HS-5 (cell line): ENCODE data around the gene ZNF8.
"Not testable (repeated sequence)": the region's sequence is repeated elsewhere in the genome, so short reads cannot be mapped to it uniquely, and the experiment has no call there.

ENCODE experiments used
- DNase-seq: peaks from one replicate; pipeline ENCODE4 v3.0.0-alpha.2; 2012; ENCODE audit warnings: low read depth

ZNF8 gene

GRCh38 chr19:58336820-58337219, 58.1 kb downstream of the ZNF8 start:
- DNase-seq, result no peak

- no peak for DNase-seq
Measured at GRCh38 chr19:58338336-58338735, 59.6 kb downstream of the ZNF8 start.

GRCh38 chr19:58338825-58339558, 60.2 kb downstream of the ZNF8 start:
- DNase-seq, result no peak

DNA sequence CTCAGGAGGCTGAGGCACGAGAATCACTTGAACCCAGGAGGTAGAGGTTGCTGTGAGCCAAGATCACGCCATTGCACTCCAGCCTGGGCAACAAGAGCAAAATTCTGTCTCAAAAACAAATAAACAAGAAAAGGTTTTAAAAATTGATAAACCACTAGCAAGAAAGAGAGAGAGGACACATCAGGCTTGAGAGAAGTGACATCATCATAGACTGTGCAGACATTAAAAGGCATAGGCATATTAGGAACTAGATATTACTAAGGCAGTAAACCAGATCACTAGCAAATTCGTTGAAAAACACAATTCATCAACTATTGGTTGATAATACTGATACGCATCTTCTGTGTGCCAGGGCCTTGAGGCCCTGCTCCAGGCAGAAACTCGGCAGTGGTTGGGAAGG, 66.8 kb downstream of the ZNF8 start:
- no peak for DNase-seq

DNA sequence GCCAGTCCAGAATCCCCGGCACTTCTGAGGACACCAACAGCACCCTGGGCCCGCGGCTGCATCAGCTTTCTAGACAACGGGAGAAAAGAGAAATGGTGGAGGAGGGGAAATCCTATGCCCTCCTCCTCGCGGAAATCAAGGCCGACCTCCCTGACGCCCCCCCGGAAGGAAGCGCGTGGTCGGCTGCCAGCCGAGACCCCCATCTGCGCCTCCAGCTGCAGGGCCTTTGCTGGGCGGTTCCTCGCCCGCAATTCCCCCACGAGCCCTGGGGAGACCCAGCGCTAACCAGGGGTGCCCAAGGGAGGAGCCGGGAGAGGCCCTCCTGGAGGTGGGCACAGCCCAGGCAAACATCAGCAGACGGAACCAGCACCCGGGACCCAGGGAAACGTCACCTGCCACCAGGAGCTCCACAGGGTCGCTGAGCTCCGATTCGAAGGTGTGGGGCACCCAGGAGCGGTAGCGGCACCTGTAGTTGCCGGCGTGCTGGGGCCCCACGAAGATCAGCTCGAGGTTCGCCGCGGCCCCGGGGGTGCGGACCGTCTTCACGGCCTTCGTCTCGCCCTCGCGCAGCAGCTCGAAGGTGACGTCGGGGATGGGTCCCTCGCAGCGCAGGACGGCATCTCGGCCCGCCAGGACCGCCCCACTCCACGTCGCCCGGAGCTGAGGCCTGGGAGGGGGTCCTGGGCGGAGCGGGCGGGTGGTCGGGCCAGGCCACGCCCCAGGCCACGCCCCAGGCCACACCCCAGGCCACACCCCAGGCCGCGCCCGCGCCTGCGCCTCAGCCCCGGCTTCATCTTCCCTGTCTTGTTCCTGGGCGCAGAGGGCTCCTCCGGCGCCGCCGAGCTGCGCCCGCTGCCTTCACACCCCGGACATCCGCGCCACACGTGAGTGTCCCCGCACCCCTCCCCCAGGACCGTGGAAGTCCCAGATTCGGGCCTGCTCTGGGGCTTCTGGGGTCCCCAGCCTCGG, 68.5 kb downstream of the ZNF8 start:
- DNase-seq, result no peak

DNA sequence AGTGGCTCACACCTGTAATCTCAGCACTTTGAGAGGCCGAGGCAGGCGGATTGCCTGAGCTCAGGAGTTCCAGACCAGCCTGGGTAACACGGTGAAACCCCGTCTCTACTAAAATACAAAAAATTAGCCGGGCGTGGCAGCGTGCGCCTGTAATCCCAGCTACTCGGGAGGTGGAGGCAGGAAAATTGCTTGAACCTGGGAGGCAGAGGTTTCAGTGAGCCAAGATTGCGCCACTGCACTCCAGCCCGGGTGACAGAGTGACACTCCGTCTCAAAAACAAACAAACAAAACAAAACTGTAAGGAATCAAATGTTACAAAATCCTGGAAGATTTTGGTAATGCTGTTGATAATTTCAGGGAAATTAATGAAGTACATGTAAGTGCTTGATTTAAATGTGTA, 69.3 kb downstream of the ZNF8 start:
- DNase-seq, result not testable (repeated sequence)

DNA sequence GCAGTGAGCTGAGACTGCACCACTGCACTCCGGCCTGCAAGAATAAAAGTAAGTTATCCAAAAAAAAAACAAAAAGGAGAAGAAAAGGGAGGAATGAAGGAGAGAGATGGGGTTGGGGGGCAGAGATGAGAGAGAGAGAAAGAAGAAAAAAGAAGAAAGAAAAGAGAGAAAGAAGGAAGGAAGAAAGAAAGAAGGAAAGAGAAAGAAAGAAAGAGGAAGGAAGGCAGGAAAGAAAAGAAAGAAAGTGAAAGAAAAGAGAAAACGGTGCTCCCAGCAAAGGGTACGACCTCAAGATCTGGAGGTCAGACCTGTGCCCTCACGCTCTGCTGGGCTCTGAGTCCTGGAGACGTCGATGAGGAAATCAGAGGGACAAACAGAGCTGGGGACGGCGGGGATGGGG, 70.8 kb downstream of the ZNF8 start:
- DNase-seq, result no peak

DNA sequence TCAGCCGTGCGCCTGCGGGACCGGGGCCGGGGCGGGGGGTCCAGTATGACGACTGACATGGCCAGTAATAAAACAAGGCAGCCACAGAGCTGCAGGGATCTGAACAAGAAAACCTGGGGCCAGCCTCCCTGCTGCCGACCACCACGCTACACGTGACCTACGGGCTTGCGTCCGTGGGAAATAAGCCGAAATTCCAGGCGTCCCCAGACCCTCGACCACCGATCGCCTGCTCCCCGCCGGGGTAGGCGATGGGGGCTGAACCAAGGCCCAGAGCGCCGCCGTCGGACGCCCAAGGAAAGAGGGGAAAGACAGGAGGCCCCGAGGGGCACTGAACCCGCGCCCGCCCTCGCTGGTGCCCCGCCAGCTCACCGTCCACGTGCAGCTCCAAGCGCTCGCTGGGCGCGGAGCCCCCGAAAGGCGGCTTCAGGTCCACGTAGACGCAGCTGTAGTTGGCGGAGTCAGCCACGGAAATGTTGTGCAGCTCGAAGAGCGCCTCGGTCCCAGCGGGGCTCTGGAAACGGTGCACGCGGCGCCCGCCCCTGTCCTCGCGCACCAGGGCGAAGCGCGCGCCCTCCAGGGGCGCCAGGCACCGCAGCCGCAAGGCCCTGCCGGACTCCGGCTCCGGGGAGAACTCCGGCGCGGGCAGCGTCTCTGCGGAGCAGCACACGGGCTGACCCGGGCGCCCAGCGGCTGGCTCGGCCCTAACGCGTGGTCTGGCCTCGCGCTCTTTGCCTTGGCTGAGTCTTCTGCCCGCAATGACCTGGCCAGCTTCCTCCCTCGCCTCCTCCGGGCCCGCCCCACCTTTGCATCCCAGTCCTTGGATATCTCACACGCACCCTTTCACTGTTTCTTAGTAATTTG, 71.5 kb downstream of the ZNF8 start:
- DNase-seq, result no peak

GRCh38 chr19:58350871-58351557, 72.3 kb downstream of the ZNF8 start:
- no peak for DNase-seq

GRCh38 chr19:58351558-58351878, 72.8 kb downstream of the ZNF8 start:
- no peak for DNase-seq

GRCh38 chr19:58351990-58352755, 73.4 kb downstream of the ZNF8 start:
- no peak for DNase-seq
